CD4-positive, CD25-positive, alpha-beta regulatory T cell (primary cell): Measurements from ENCODE around the gene GABBR1. TPM values are rescaled to one million over a fixed set of nuclear protein-coding genes. Genes with fewer than 3 reads are reported as not detected.

Source experiments
- ATAC-seq, 2 donors: fragments of 150-1000 bp; cut with Tn5 transposase; one replicate each; pipeline ENCODE4 v1.10.0; 2021; ENCODE audit warnings: low read depth in 2 of 2, moderate number of reproducible peaks in 2 of 2, moderate library complexity in 1 of 2
- DNase-seq, 3 donors: peaks; one replicate each; pipeline versions ENCODE4 v3.0.0 to v3.0.0-alpha.2; 2012 to 2022; ENCODE audit warnings: mixed read lengths in 1 of 3
- H3K27ac ChIP-seq: one replicate; pipeline ENCODE4 v1.7.0; 2013; ENCODE audit warnings: mild to moderate bottlenecking, low read length; ENCODE audit not compliant: insufficient read depth, poor library complexity, severe bottlenecking
- H3K27me3 ChIP-seq: one replicate; pipeline ENCODE4 v1.7.0; 2013; ENCODE audit warnings: low read length; ENCODE audit not compliant: control insufficient read depth, insufficient read depth
- H3K36me3 ChIP-seq: one replicate; pipeline ENCODE4 v1.7.0; 2013; ENCODE audit warnings: mild to moderate bottlenecking, low read length, moderate library complexity; ENCODE audit not compliant: control insufficient read depth, insufficient read depth
- H3K4me1 ChIP-seq: 2 replicates; pipeline ENCODE4 v1.7.0; 2013; ENCODE audit warnings: mild to moderate bottlenecking, low read length; ENCODE audit not compliant: insufficient read depth, control insufficient read depth, poor library complexity, severe bottlenecking
- H3K4me3 ChIP-seq: one replicate; pipeline ENCODE4 v1.7.0; 2013; ENCODE audit warnings: low read depth, mild to moderate bottlenecking, low read length, moderate library complexity
- H3K9me3 ChIP-seq, 2 experiments: 1 replicate in 1 of 2; 2 replicates in 1 of 2; pipeline ENCODE4 v1.7.0; 2013; ENCODE audit warnings: low read length in 2 of 2, mild to moderate bottlenecking in 1 of 2, moderate library complexity in 1 of 2; ENCODE audit not compliant: control insufficient read depth in 2 of 2
- H3K27ac Mint-ChIP-seq, 3 donors: one replicate each; pipeline ENCODE4 v1.8.0; 2020 to 2022; ENCODE audit warnings: mild to moderate bottlenecking in 3 of 3, mixed read lengths in 3 of 3, moderate library complexity in 2 of 3
- H3K27me3 Mint-ChIP-seq: one replicate; pipeline ENCODE4 v1.8.0; 2022; ENCODE audit warnings: mild to moderate bottlenecking, mixed read lengths
- H3K36me3 Mint-ChIP-seq: one replicate; pipeline ENCODE4 v1.8.0; 2020; ENCODE audit warnings: mixed read lengths
- H3K4me1 Mint-ChIP-seq, 4 donors: one replicate each; pipeline ENCODE4 v1.8.0; 2020 to 2022; ENCODE audit warnings: mixed read lengths in 4 of 4, mild to moderate bottlenecking in 1 of 4
- H3K4me3 Mint-ChIP-seq, 4 donors: one replicate each; pipeline ENCODE4 v1.8.0; 2020 to 2022; ENCODE audit warnings: mild to moderate bottlenecking in 4 of 4, mixed read lengths in 4 of 4, moderate library complexity in 3 of 4
- H3K9me3 Mint-ChIP-seq, 7 donors: one replicate each; pipeline ENCODE4 v1.8.0; 2020 to 2022; ENCODE audit warnings: mixed read lengths in 7 of 7, mild to moderate bottlenecking in 3 of 7, moderate library complexity in 2 of 7
- polyA plus RNA-seq, 4 donors: library from polyadenylated mRNA; unstranded; fragments of 300-500 nt; fragmentation: Illumina TruSeq; gene quantifications; one replicate each; pipeline ENCODE4 v1.2.3, GENCODE V29; 2021
- total RNA-seq: library from RNA; stranded (reverse); gene quantifications from one replicate; pipeline ENCODE4 v1.2.3, GENCODE V29; 2022

Gene GABBR1
- total and polyA plus RNA-seq, 5 donors from 2014 or later, result 0.60 to 56.3 (median 1.7) TPM

DNA sequence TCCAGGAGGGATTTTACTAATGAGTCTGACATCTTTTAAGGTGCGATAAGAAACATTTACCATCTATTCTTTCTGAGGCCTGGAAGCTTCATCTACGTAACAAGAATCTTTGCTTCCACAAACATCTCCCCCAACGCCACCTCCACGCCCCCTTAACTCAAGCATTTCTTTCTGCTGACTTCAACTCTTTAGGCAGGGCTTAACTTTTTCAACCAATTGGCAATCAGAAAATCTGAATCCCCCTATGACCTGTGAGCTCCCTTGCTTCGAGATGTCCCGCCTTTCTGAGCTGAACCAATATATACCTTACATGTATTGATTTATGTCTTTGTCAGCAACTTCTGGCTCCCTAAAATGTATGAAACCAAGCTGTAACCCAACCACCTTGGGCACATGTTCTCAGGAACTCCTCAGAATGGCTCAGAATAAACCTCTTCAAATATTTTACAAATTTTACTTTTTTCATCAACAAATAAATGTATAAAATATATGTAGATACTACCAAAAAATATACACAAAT is 36.5 kb downstream of the GABBR1 start:
- Mint-ChIP-seq H3K4me1 (no peaks in the 10 kb centered on the region), H3K27ac (no peak overlapping the region), H3K36me3 (peaks cover under 1% of the 10 kb centered on the region), H3K9me3 (no peaks in the 10 kb centered on the region), H3K4me3 (no peak overlapping the region), H3K27me3 (peaks cover 10% of the 10 kb centered on the region)
- Histone ChIP-seq H3K9me3 (no peaks in the 10 kb centered on the region), H3K27me3 (no peaks in the 10 kb centered on the region), H3K36me3 (no peaks in the 10 kb centered on the region), H3K4me3 (no peak overlapping the region), H3K27ac (no peak overlapping the region), H3K4me1 (no peaks in the 10 kb centered on the region)
- DNase-seq (no peak), ATAC-seq (no peak)

GRCh38 chr6:29593199-29593855 is 39.7 kb downstream of the GABBR1 start:
- DNase-seq (no peak), ATAC-seq (no peak)
- H3K4me3 Mint-ChIP-seq, result no peak overlapping the region
- H3K36me3 Mint-ChIP-seq, result no peaks in the 10 kb centered on the region
- Histone ChIP-seq H3K9me3 (no peaks in the 10 kb centered on the region), H3K27ac (no peak overlapping the region), H3K27me3 (no peaks in the 10 kb centered on the region), H3K4me3 (no peak overlapping the region), H3K36me3 (no peaks in the 10 kb centered on the region), H3K4me1 (no peaks in the 10 kb centered on the region)
- no peaks in the 10 kb centered on the region for H3K9me3 Mint-ChIP-seq
- H3K27me3 Mint-ChIP-seq, result peaks cover 19% of the 10 kb centered on the region
- no peak overlapping the region for H3K27ac Mint-ChIP-seq
- H3K4me1 Mint-ChIP-seq, result peaks cover 0 to 2% (median 0%) of the 10 kb centered on the region in 4 donors

- no peaks in the 10 kb centered on the region for H3K9me3 Mint-ChIP-seq
- H3K27ac Mint-ChIP-seq, result no peak overlapping the region
- peaks cover 25% of the 10 kb centered on the region for H3K27me3 Mint-ChIP-seq
- H3K4me1 ChIP-seq, result no peaks in the 10 kb centered on the region
- no peaks in the 10 kb centered on the region for H3K36me3 ChIP-seq
- H3K4me3 Mint-ChIP-seq, result no peak overlapping the region
- H3K4me1 Mint-ChIP-seq, result peaks cover 0 to 2% (median 0%) of the 10 kb centered on the region in 4 donors
- H3K27ac ChIP-seq, result no peak overlapping the region
- no peak for ATAC-seq
- H3K9me3 ChIP-seq, result no peaks in the 10 kb centered on the region
- no peaks in the 10 kb centered on the region for H3K36me3 Mint-ChIP-seq
- H3K27me3 ChIP-seq, result no peaks in the 10 kb centered on the region
- H3K4me3 ChIP-seq, result no peak overlapping the region
- DNase-seq, result no peak
These were observed 41.3 kb downstream of the GABBR1 start for GRCh38 chr6:29591677-29592076.

GRCh38 chr6:29590218-29590808 is 42.7 kb downstream of the GABBR1 start:
- Histone ChIP-seq H3K4me1 (no peaks in the 10 kb centered on the region), H3K9me3 (no peaks in the 10 kb centered on the region), H3K27ac (no peak overlapping the region), H3K4me3 (no peak overlapping the region), H3K36me3 (no peaks in the 10 kb centered on the region), H3K27me3 (peaks cover under 1% of the 10 kb centered on the region)
- H3K9me3 Mint-ChIP-seq, result no peaks in the 10 kb centered on the region
- H3K4me1 Mint-ChIP-seq, result peaks cover 0 to 2% (median 0%) of the 10 kb centered on the region in 4 donors
- peaks cover 30% of the 10 kb centered on the region for H3K27me3 Mint-ChIP-seq
- no peak overlapping the region for H3K27ac Mint-ChIP-seq
- no peaks in the 10 kb centered on the region for H3K36me3 Mint-ChIP-seq
- ATAC-seq (no peak), DNase-seq (no peak)
- H3K4me3 Mint-ChIP-seq, result no peak overlapping the region

GRCh38 chr6:29589423-29590048 is 43.4 kb downstream of the GABBR1 start:
- H3K36me3 ChIP-seq, result no peaks in the 10 kb centered on the region
- H3K36me3 Mint-ChIP-seq, result no peaks in the 10 kb centered on the region
- no peak overlapping the region for H3K27ac ChIP-seq
- no peak overlapping the region for H3K4me3 Mint-ChIP-seq
- H3K9me3 Mint-ChIP-seq, result no peaks in the 10 kb centered on the region
- peaks cover 30% of the 10 kb centered on the region for H3K27me3 Mint-ChIP-seq
- peaks cover 0 to 2% (median 0%) of the 10 kb centered on the region in 4 donors for H3K4me1 Mint-ChIP-seq
- peak; percentile 23 to 64 (median 52) for DNase-seq
- no peak overlapping the region for H3K27ac Mint-ChIP-seq
- H3K27me3 ChIP-seq, result peaks cover 2% of the 10 kb centered on the region
- H3K9me3 ChIP-seq, result no peaks in the 10 kb centered on the region
- H3K4me3 ChIP-seq, result no peak overlapping the region
- no peaks in the 10 kb centered on the region for H3K4me1 ChIP-seq
- peak in 1 of 2 donors; percentile 58 for ATAC-seq

- no peak within 1 kb of the TSS for H3K4me3 Mint-ChIP-seq
- Histone ChIP-seq H3K36me3 (no peaks in the 10 kb centered on the region), H3K27me3 (peaks cover 2% of the 10 kb centered on the region), H3K4me3 (no peak within 1 kb of the TSS), H3K9me3 (no peaks in the 10 kb centered on the region), H3K4me1 (no peaks in the 10 kb centered on the region), H3K27ac (no peak within 1 kb of the TSS)
- H3K4me1 Mint-ChIP-seq, result peaks cover 0 to 2% (median 0%) of the 10 kb centered on the region in 4 donors
- ATAC-seq, result no peak
- no peaks in the 10 kb centered on the region for H3K36me3 Mint-ChIP-seq
- peaks cover 28% of the 10 kb centered on the region for H3K27me3 Mint-ChIP-seq
- DNase-seq, result no peak
- H3K9me3 Mint-ChIP-seq, result no peaks in the 10 kb centered on the region
- no peak within 1 kb of the TSS for H3K27ac Mint-ChIP-seq
These were observed 48.2 kb downstream of the GABBR1 start, which contains the start of gene OR2H2 for GRCh38 chr6:29584821-29585220. TSS of gene OR2H2 (plus strand) at chr6:29585121. CDS start at chr6:29587945, 2,824 bp downstream.

GRCh38 chr6:29577544-29577943 is 55.4 kb downstream of the GABBR1 start:
- no peak overlapping the region for H3K27ac ChIP-seq
- H3K36me3 ChIP-seq, result no peaks in the 10 kb centered on the region
- peaks cover 9% of the 10 kb centered on the region for H3K27me3 ChIP-seq
- H3K27me3 Mint-ChIP-seq, result peaks cover 33% of the 10 kb centered on the region
- no peak overlapping the region for H3K27ac Mint-ChIP-seq
- peaks cover 0 to 3% (median 0%) of the 10 kb centered on the region in 7 donors for H3K9me3 Mint-ChIP-seq
- no peaks in the 10 kb centered on the region for H3K36me3 Mint-ChIP-seq
- ATAC-seq (no peak), DNase-seq (no peak)
- H3K9me3 ChIP-seq, result no peaks in the 10 kb centered on the region
- H3K4me3 Mint-ChIP-seq, result no peak overlapping the region
- no peak overlapping the region for H3K4me3 ChIP-seq
- no peaks in the 10 kb centered on the region for H3K4me1 ChIP-seq
- no peaks in the 10 kb centered on the region for H3K4me1 Mint-ChIP-seq
